Testis (tissue), 2 donors: ENCODE data around the gene MRPL34.

Experiments used
- POLR2A ChIP-seq: fragments of 450-650 bp; IDR thresholded peaks from one replicate; pipeline ENCODE4 v1.6.1; 2017; ENCODE audit warnings: antibody characterized with exemption, mild to moderate bottlenecking, moderate library complexity
- TF ChIP-seq, protein P1 (sequence below), 3 experiments: fragments of 450-650 bp in 2 of 3; fragments of 200-600 bp in 1 of 3; sonication (generic) in 1 of 3; IDR thresholded peaks; one replicate each; pipeline ENCODE4 v1.5.1; 2016 to 2019; ENCODE audit warnings: antibody characterized with exemption in 3 of 3, mild to moderate bottlenecking in 2 of 3, moderate library complexity in 1 of 3

DNA sequence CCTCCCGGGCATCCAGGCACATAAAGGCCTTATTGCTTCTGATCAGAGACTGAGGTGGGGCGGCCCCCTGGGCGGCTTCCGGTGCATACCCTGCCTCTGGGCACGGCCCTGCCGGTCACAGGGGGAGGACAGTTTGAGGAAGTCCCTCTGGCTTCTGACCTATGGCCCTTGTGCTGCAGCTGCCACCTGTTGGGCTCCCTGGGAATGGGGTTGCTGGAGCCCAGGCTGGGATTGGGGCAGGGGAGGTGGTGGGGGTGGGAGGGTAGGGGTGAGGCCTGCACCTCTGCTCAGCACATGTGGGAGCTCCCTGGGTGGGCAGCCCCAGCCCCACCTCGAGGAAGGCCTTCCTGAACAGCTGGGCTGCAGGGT, 18.3 kb downstream of the MRPL34 start:
- TF ChIP-seq POLR2A = no peak
- TF ChIP-seq, protein P1, sequence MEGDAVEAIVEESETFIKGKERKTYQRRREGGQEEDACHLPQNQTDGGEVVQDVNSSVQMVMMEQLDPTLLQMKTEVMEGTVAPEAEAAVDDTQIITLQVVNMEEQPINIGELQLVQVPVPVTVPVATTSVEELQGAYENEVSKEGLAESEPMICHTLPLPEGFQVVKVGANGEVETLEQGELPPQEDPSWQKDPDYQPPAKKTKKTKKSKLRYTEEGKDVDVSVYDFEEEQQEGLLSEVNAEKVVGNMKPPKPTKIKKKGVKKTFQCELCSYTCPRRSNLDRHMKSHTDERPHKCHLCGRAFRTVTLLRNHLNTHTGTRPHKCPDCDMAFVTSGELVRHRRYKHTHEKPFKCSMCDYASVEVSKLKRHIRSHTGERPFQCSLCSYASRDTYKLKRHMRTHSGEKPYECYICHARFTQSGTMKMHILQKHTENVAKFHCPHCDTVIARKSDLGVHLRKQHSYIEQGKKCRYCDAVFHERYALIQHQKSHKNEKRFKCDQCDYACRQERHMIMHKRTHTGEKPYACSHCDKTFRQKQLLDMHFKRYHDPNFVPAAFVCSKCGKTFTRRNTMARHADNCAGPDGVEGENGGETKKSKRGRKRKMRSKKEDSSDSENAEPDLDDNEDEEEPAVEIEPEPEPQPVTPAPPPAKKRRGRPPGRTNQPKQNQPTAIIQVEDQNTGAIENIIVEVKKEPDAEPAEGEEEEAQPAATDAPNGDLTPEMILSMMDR (IDR thresholded peaks at IDR 0.05) = no peak
